Liver (tissue), 9 donors: ENCODE data around the gene LINGO4. TPM values are rescaled to one million over a fixed set of nuclear protein-coding genes. Genes with fewer than 3 reads are reported as not detected.

Experiments
- DNase-seq: peaks from one replicate; pipeline ENCODE4 v3.0.0-alpha.2; 2017; ENCODE audit warnings: low spot score
- H3K27ac ChIP-seq, 2 donors: one replicate each; pipeline ENCODE4 v1.7.0; 2013; ENCODE audit warnings: inconsistent platforms in 2 of 2, low read length in 2 of 2, control low read depth in 1 of 2, low read depth in 1 of 2, mild to moderate bottlenecking in 1 of 2
- H3K27me3 ChIP-seq, 4 donors: one replicate each; pipeline versions ENCODE4 v1.6.1 to v1.7.0; 2013; ENCODE audit warnings: low read length in 3 of 4, inconsistent platforms in 1 of 4, mild to moderate bottlenecking in 1 of 4, moderate library complexity in 1 of 4; ENCODE audit not compliant: control insufficient read depth in 4 of 4, insufficient read depth in 4 of 4
- H3K36me3 ChIP-seq, 4 donors: one replicate each; pipeline versions ENCODE4 v1.6.1 to v1.7.0; 2013; ENCODE audit warnings: low read length in 3 of 4, mild to moderate bottlenecking in 3 of 4, low read depth in 1 of 4, moderate library complexity in 1 of 4; ENCODE audit not compliant: control insufficient read depth in 4 of 4, insufficient read depth in 3 of 4
- H3K4me1 ChIP-seq, 4 donors: one replicate each; pipeline versions ENCODE4 v1.6.1 to v1.7.0; 2013; ENCODE audit warnings: low read length in 3 of 4, mild to moderate bottlenecking in 3 of 4, moderate library complexity in 1 of 4; ENCODE audit not compliant: control insufficient read depth in 4 of 4, insufficient read depth in 4 of 4
- H3K4me3 ChIP-seq, 3 donors: one replicate each; pipeline versions ENCODE4 v1.6.1 to v1.7.0; 2013; ENCODE audit warnings: low read length in 3 of 3, control low read depth in 1 of 3, low read depth in 1 of 3, mild to moderate bottlenecking in 1 of 3
- H3K9ac ChIP-seq, 2 donors: one replicate each; pipeline ENCODE4 v1.7.0; 2013; ENCODE audit warnings: low read length in 2 of 2, mild to moderate bottlenecking in 2 of 2, moderate library complexity in 2 of 2, control low read depth in 1 of 2, low read depth in 1 of 2
- H3K9me3 ChIP-seq, 4 donors: one replicate each; pipeline versions ENCODE4 v1.6.1 to v1.7.0; 2013; ENCODE audit warnings: low read length in 3 of 4; ENCODE audit not compliant: control insufficient read depth in 4 of 4
- CTCF ChIP-seq: fragments of 150-350 bp; IDR thresholded peaks from 2 replicates; pipeline ENCODE4 v1.5.1; 2017; ENCODE audit warnings: improper control_type of control experiment, low read depth, low read length; ENCODE audit not compliant: missing input control
- EGR1 ChIP-seq, 2 donors: IDR thresholded peaks; 2 replicates each; pipeline ENCODE4 v1.6.1; 2016 to 2018; ENCODE audit warnings: antibody characterized with exemption in 2 of 2, low read depth in 2 of 2
- FOXA1 ChIP-seq: IDR thresholded peaks from 2 replicates; pipeline ENCODE4 v1.6.1; 2016; ENCODE audit warnings: antibody characterized with exemption
- FOXA2 ChIP-seq: IDR thresholded peaks from 2 replicates; pipeline ENCODE4 v1.6.1; 2016; ENCODE audit warnings: antibody characterized with exemption
- GABPA ChIP-seq, 2 donors: IDR thresholded peaks in 1 of 2; conservative IDR thresholded peaks in 1 of 2; 2 replicates each; pipeline ENCODE4 v1.6.1; 2016; ENCODE audit warnings: antibody characterized with exemption in 2 of 2, mild to moderate bottlenecking in 1 of 2, moderate library complexity in 1 of 2
- HNF4A ChIP-seq, 2 donors: conservative IDR thresholded peaks; 2 replicates each; pipeline ENCODE4 v1.6.1; 2016; ENCODE audit warnings: antibody characterized with exemption in 2 of 2, mild to moderate bottlenecking in 2 of 2
- HNF4G ChIP-seq: IDR thresholded peaks from 2 replicates; pipeline ENCODE4 v1.6.1; 2016; ENCODE audit warnings: antibody characterized with exemption
- JUND ChIP-seq, 2 donors: IDR thresholded peaks; 2 replicates each; pipeline ENCODE4 v1.6.1; 2016; ENCODE audit warnings: antibody characterized with exemption in 2 of 2
- MAX ChIP-seq: IDR thresholded peaks from 2 replicates; pipeline ENCODE4 v1.6.1; 2016; ENCODE audit warnings: antibody characterized with exemption
- NR2F2 ChIP-seq: IDR thresholded peaks from 2 replicates; pipeline ENCODE4 v1.6.1; 2016; ENCODE audit warnings: antibody characterized with exemption
- RAD21 ChIP-seq, 2 donors: IDR thresholded peaks; 2 replicates each; pipeline ENCODE4 v1.6.1; 2016; ENCODE audit warnings: antibody characterized with exemption in 2 of 2, mild to moderate bottlenecking in 2 of 2
- REST ChIP-seq: IDR thresholded peaks from 2 replicates; pipeline ENCODE4 v1.6.1; 2016; ENCODE audit warnings: antibody characterized with exemption, mild to moderate bottlenecking
- RXRA ChIP-seq, 2 donors: IDR thresholded peaks; 2 replicates each; pipeline ENCODE4 v1.6.1; 2017 to 2018; ENCODE audit warnings: antibody characterized with exemption in 2 of 2, mild to moderate bottlenecking in 1 of 2
- SP1 ChIP-seq: IDR thresholded peaks from 2 replicates; pipeline ENCODE4 v1.6.1; 2018; ENCODE audit warnings: antibody characterized with exemption, mild to moderate bottlenecking
- TAF1 ChIP-seq: conservative IDR thresholded peaks from 2 replicates; pipeline ENCODE4 v1.6.1; 2016; ENCODE audit warnings: antibody characterized with exemption, mild to moderate bottlenecking
- YY1 ChIP-seq: IDR thresholded peaks from 2 replicates; pipeline ENCODE4 v1.6.1; 2016; ENCODE audit warnings: antibody characterized with exemption, mild to moderate bottlenecking
- WGBS: extraction: QIAGEN DNeasy Blood & Tissue Kit; methylation state at CpG from one replicate; pipeline ENCODE4 v1.1.7; 2013; 5-methylcytosine and 5-hydroxymethylcytosine counted together
- polyA plus RNA-seq, 2 donors: library from polyadenylated mRNA; stranded (reverse) in 1 of 2; unstranded in 1 of 2; fragments of 200-250 nt in 1 of 2; fragments of >200 nt in 1 of 2; fragmentation: Nextera tagmentation in 1 of 2; extraction: Ambion mirVana in 1 of 2; gene quantifications; one replicate each; pipeline versions ENCODE4 v1.2.1 to v1.2.3, GENCODE V29; 2013 to 2015
- total RNA-seq, 2 donors: library from RNA; depleted of rRNA; stranded (reverse); fragments of >200 nt; gene quantifications; one replicate each; pipeline ENCODE4 v1.2.3, GENCODE V29; 2014
- TF ChIP-seq, protein P1 (sequence below): IDR thresholded peaks from 2 replicates; pipeline ENCODE4 v1.6.1; 2016; ENCODE audit warnings: antibody characterized with exemption
- TF ChIP-seq, protein P2 (sequence below): IDR thresholded peaks from 2 replicates; pipeline ENCODE4 v1.6.1; 2016; ENCODE audit warnings: antibody characterized with exemption
- donor health status: healthy.
- donor health status: healthy.
- donor health status: healthy.
- donor health status: healthy.
- donor health status: healthy.

LINGO4 gene
- total and polyA plus RNA-seq, 4 donors: 0.05 to 0.50 (median 0.09) TPM; not detected in 1

- DNase-seq: no peak
- Histone ChIP-seq H3K9ac (no peak overlapping the region), H3K36me3 (no peaks in the 10 kb centered on the region), H3K4me1 (peaks cover 37 to 69% (median 52%) of the 10 kb centered on the region in 4 donors), H3K9me3 (no peaks in the 10 kb centered on the region), H3K4me3 (peak overlapping the region in 1 of 3 donors; percentile 61), H3K27ac (no peak overlapping the region), H3K27me3 (no peaks in the 10 kb centered on the region)
- TF ChIP-seq GABPA (IDR thresholded peaks at IDR 0.05 in 1 of 2, conservative IDR thresholded peaks at IDR 0.05 in 1 of 2): no peak
- no peak for TF ChIP-seq MAX
- TF ChIP-seq JUND (IDR thresholded peaks at IDR 0.05): no peak
- TF ChIP-seq EGR1 (IDR thresholded peaks at IDR 0.05; ENCODE audit: low read depth in 2 of 2): no peak
- no peak for TF ChIP-seq NR2F2
- no peak for TF ChIP-seq SP1
- TF ChIP-seq HNF4G: no peak
- no peak for TF ChIP-seq FOXA2
- TF ChIP-seq, protein P1, sequence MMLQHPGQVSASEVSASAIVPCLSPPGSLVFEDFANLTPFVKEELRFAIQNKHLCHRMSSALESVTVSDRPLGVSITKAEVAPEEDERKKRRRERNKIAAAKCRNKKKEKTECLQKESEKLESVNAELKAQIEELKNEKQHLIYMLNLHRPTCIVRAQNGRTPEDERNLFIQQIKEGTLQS: no peak
- no peak for TF ChIP-seq RXRA (IDR thresholded peaks at IDR 0.05)
- no peak for TF ChIP-seq REST
- no peak for TF ChIP-seq HNF4A (conservative IDR thresholded peaks at IDR 0.05)
- no peak for TF ChIP-seq RAD21 (IDR thresholded peaks at IDR 0.05)
- no peak for TF ChIP-seq FOXA1
- TF ChIP-seq, protein P2, sequence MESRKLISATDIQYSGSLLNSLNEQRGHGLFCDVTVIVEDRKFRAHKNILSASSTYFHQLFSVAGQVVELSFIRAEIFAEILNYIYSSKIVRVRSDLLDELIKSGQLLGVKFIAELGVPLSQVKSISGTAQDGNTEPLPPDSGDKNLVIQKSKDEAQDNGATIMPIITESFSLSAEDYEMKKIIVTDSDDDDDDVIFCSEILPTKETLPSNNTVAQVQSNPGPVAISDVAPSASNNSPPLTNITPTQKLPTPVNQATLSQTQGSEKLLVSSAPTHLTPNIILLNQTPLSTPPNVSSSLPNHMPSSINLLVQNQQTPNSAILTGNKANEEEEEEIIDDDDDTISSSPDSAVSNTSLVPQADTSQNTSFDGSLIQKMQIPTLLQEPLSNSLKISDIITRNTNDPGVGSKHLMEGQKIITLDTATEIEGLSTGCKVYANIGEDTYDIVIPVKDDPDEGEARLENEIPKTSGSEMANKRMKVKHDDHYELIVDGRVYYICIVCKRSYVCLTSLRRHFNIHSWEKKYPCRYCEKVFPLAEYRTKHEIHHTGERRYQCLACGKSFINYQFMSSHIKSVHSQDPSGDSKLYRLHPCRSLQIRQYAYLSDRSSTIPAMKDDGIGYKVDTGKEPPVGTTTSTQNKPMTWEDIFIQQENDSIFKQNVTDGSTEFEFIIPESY: no peak
- no peak for TF ChIP-seq TAF1
- no peak for TF ChIP-seq CTCF
- no peak for TF ChIP-seq YY1
- WGBS: 16% methylated on average over 26 of the region's 26 CpGs
Observed at GRCh38 chr1:151837884-151838221, 32.6 kb upstream of the LINGO4 start.

DNA sequence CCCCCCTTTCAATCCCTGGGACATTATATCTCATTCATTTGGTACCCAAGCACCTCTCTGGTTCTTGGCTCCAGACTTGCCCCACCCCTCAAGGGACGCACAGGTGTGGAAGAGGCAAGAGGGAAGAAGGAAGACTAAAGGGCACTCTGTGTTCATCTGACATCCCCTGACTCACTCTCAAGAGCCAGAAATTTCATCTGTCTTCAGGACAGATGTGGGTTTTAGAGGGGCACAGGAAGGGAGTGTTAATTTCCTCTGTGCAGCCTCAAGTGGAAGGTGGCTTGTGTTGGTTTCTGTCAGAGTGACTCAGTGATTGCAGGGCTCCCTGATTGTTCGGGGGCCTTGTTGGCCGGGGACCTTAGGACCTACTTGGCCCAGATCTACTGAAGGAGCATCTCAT lies 32.0 kb upstream of the LINGO4 start:
- Histone ChIP-seq H3K27ac (peak overlapping the region in 1 of 2 donors; percentile 9), H3K9ac (no peak overlapping the region), H3K36me3 (no peaks in the 10 kb centered on the region), H3K27me3 (no peaks in the 10 kb centered on the region), H3K9me3 (no peaks in the 10 kb centered on the region), H3K4me1 (peaks cover 37 to 73% (median 55%) of the 10 kb centered on the region in 4 donors), H3K4me3 (no peak overlapping the region)
- WGBS: 66% methylated on average over 3 of the region's 3 CpGs
- DNase-seq: no peak
- no peak for TF ChIP-seq REST
- TF ChIP-seq, protein P1: no peak
- TF ChIP-seq HNF4A (conservative IDR thresholded peaks at IDR 0.05): no peak
- TF ChIP-seq FOXA2: no peak
- no peak for TF ChIP-seq JUND (IDR thresholded peaks at IDR 0.05)
- TF ChIP-seq FOXA1: no peak
- TF ChIP-seq GABPA (IDR thresholded peaks at IDR 0.05 in 1 of 2, conservative IDR thresholded peaks at IDR 0.05 in 1 of 2): no peak
- no peak for TF ChIP-seq RAD21 (IDR thresholded peaks at IDR 0.05)
- TF ChIP-seq, protein P2: no peak
- TF ChIP-seq RXRA (IDR thresholded peaks at IDR 0.05): no peak
- TF ChIP-seq YY1: no peak
- TF ChIP-seq SP1: no peak
- TF ChIP-seq NR2F2: no peak
- TF ChIP-seq TAF1: no peak
- no peak for TF ChIP-seq EGR1 (IDR thresholded peaks at IDR 0.05; ENCODE audit: low read depth in 2 of 2)
